H1 (cell line): Measurements from ENCODE around the gene MAPKAP1. TPM values are rescaled to one million over a fixed set of nuclear protein-coding genes. Genes with fewer than 3 reads are reported as not detected.

Source experiments
- CTCF ChIA-PET: fragments of 300-600 bp; sonication (Branson Sonifier 250); formaldehyde crosslinking; loops from one replicate; lab custom pipeline; 2021; ENCODE audit not compliant: partially characterized antibody; lab: Charles Lee
- POLR2A ChIA-PET: fragments of 300-600 bp; sonication (Branson Sonifier 250); formaldehyde crosslinking; loops from one replicate; lab custom pipeline; 2021; ENCODE audit warnings: inconsistent platforms; ENCODE audit not compliant: partially characterized antibody; lab: Charles Lee
- DNase-seq, 2 experiments: peaks; one replicate each; pipeline versions ENCODE4 v3.0.0 to v3.0.0-alpha.2; 2010 to 2022; ENCODE audit warnings: low spot score in 2 of 2, low read depth in 1 of 2, mixed read lengths in 1 of 2
- FAIRE-seq: peaks from 2 replicates; lab custom pipeline; 2011; peaks lifted over from hg19 to GRCh38; lab: Jason Lieb, UNC
- H2AFZ ChIP-seq: 2 replicates; pipeline ENCODE4 v1.8.1; 2012; ENCODE audit warnings: low read length, inconsistent platforms
- H2AK5ac ChIP-seq: 2 replicates; pipeline ENCODE4 v1.6.1; 2013; ENCODE audit warnings: low read depth, low read length
- H2BK120ac ChIP-seq: replicated peaks from 2 replicates; pipeline ENCODE3; 2013; ENCODE audit warnings: low read depth, low read length, inconsistent platforms
- H2BK12ac ChIP-seq: 2 replicates; pipeline ENCODE4 v1.6.1; 2013; ENCODE audit warnings: low read depth, low read length
- H2BK15ac ChIP-seq: 2 replicates; pipeline ENCODE4 v1.6.1; 2013; ENCODE audit warnings: low read length
- H2BK20ac ChIP-seq: 2 replicates; pipeline ENCODE4 v1.6.1; 2013; ENCODE audit warnings: low read length
- H2BK5ac ChIP-seq: 2 replicates; pipeline ENCODE4 v1.6.1; 2013; ENCODE audit warnings: low read depth, low read length
- H3K14ac ChIP-seq: 2 replicates; pipeline ENCODE4 v1.6.1; 2013; ENCODE audit warnings: inconsistent platforms; ENCODE audit not compliant: insufficient read length
- H3K18ac ChIP-seq: 2 replicates; pipeline ENCODE4 v1.6.1; 2013; ENCODE audit warnings: low read length; ENCODE audit errors: extremely low read depth
- H3K23ac ChIP-seq: 2 replicates; pipeline ENCODE4 v1.6.1; 2013; ENCODE audit warnings: inconsistent platforms; ENCODE audit not compliant: insufficient read length
- H3K23me2 ChIP-seq: 2 replicates; pipeline ENCODE4 v1.6.1; 2013; ENCODE audit warnings: low read depth, low read length
- H3K27ac ChIP-seq: 2 replicates; pipeline ENCODE4 v1.6.1; 2011; ENCODE audit warnings: low read depth, low read length, inconsistent platforms
- H3K27me3 ChIP-seq, 4 experiments: replicated peaks in 1 of 4; 1 replicate in 1 of 4; 2 replicates in 3 of 4; pipeline versions ENCODE4 v1.6.1 to v1.8.1; 2011 to 2013; ENCODE audit warnings: low read length in 3 of 4, mild to moderate bottlenecking in 3 of 4, inconsistent platforms in 2 of 4, mixed read lengths in 2 of 4, moderate library complexity in 1 of 4; ENCODE audit not compliant: control insufficient read depth in 3 of 4, insufficient read depth in 3 of 4; ENCODE audit errors: extremely low read depth in 1 of 4
- H3K36me3 ChIP-seq, 4 experiments: 2 replicates each; pipeline versions ENCODE4 v1.6.1 to v1.8.1; 2011 to 2013; ENCODE audit warnings: mild to moderate bottlenecking in 4 of 4, low read length in 3 of 4, moderate library complexity in 2 of 4, control low read depth in 1 of 4, inconsistent platforms in 1 of 4; ENCODE audit not compliant: insufficient read depth in 4 of 4, control insufficient read depth in 2 of 4
- H3K4ac ChIP-seq: replicated peaks from 2 replicates; pipeline ENCODE3; 2013; ENCODE audit warnings: low read length, low read depth, mixed read lengths, inconsistent platforms; ENCODE audit not compliant: insufficient read length
- H3K4me1 ChIP-seq, 4 experiments: replicated peaks in 1 of 4; 1 replicate in 1 of 4; 2 replicates in 3 of 4; pipeline versions ENCODE4 v1.6.1 to v1.8.1; 2011 to 2013; ENCODE audit warnings: low read length in 3 of 4, inconsistent platforms in 2 of 4, mixed read lengths in 1 of 4; ENCODE audit not compliant: insufficient read depth in 4 of 4, control insufficient read depth in 3 of 4
- H3K4me2 ChIP-seq, 2 experiments: 2 replicates each; pipeline versions ENCODE4 v1.6.1 to v1.8.1; 2011 to 2013; ENCODE audit warnings: low read depth in 2 of 2, low read length in 2 of 2, control low read depth in 1 of 2, inconsistent platforms in 1 of 2, mild to moderate bottlenecking in 1 of 2; ENCODE audit not compliant: insufficient read depth in 1 of 2
- H3K4me3 ChIP-seq, 4 experiments: fragments of 200-600, 300-600 bp in 1 of 4; sonication (generic), shearing (Covaris generic), sonication (Bioruptor Twin) in 1 of 4; 2 replicates each; pipeline versions ENCODE4 v1.5.1 to v1.8.1; 2011 to 2016; ENCODE audit warnings: low read length in 4 of 4, low read depth in 3 of 4, control low read depth in 2 of 4, inconsistent platforms in 2 of 4, mild to moderate bottlenecking in 2 of 4, mixed read lengths in 1 of 4, moderate library complexity in 1 of 4; ENCODE audit not compliant: insufficient read depth in 2 of 4; ENCODE audit errors: extremely low read depth in 1 of 4
- H3K56ac ChIP-seq: replicated peaks from 2 replicates; pipeline ENCODE3; 2013; ENCODE audit warnings: low read depth, mild to moderate bottlenecking, mixed read lengths, low read length, inconsistent platforms; ENCODE audit not compliant: insufficient read length
- H3K79me1 ChIP-seq: 2 replicates; pipeline ENCODE4 v1.6.1; 2013; ENCODE audit warnings: low read depth, low read length, control low read depth
- H3K79me2 ChIP-seq, 2 experiments: 2 replicates each; pipeline versions ENCODE4 v1.6.1 to v1.8.1; 2012 to 2013; ENCODE audit warnings: low read length in 2 of 2, mild to moderate bottlenecking in 2 of 2, inconsistent platforms in 1 of 2; ENCODE audit not compliant: insufficient read depth in 2 of 2, control insufficient read depth in 1 of 2
- H3K9ac ChIP-seq, 4 experiments: replicated peaks in 1 of 4; 1 replicate in 1 of 4; 2 replicates in 3 of 4; pipeline versions ENCODE4 v1.6.1 to v1.8.1; 2011 to 2013; ENCODE audit warnings: low read depth in 3 of 4, low read length in 3 of 4, control low read depth in 2 of 4, mild to moderate bottlenecking in 2 of 4, moderate library complexity in 2 of 4, inconsistent platforms in 1 of 4; ENCODE audit errors: extremely low read depth in 1 of 4
- H3K9me3 ChIP-seq, 2 experiments: 2 replicates each; pipeline versions ENCODE4 v1.6.1 to v1.8.1; 2012 to 2013; ENCODE audit warnings: mild to moderate bottlenecking in 2 of 2, moderate library complexity in 2 of 2, control low read depth in 1 of 2, inconsistent platforms in 1 of 2, low read depth in 1 of 2, low read length in 1 of 2, mixed read lengths in 1 of 2; ENCODE audit not compliant: insufficient read depth in 2 of 2
- H4K20me1 ChIP-seq, 2 experiments: replicated peaks in 1 of 2; 2 replicates each; pipeline versions ENCODE3 to v1.8.1; 2011 to 2013; ENCODE audit warnings: inconsistent platforms in 2 of 2, low read length in 2 of 2, mild to moderate bottlenecking in 1 of 2; ENCODE audit not compliant: insufficient read depth in 2 of 2, control insufficient read depth in 1 of 2
- H4K5ac ChIP-seq: 2 replicates; pipeline ENCODE4 v1.6.1; 2013; ENCODE audit warnings: low read length, low read depth, mixed read lengths, inconsistent platforms; ENCODE audit not compliant: insufficient read length
- H4K8ac ChIP-seq: 2 replicates; pipeline ENCODE4 v1.8.0; 2013; ENCODE audit warnings: mild to moderate bottlenecking, moderate library complexity, low read length, inconsistent platforms; ENCODE audit not compliant: insufficient read depth; ENCODE audit errors: extremely low read depth
- H4K91ac ChIP-seq: replicated peaks from 2 replicates; pipeline ENCODE3; 2013; ENCODE audit warnings: low read length, mixed read lengths, inconsistent platforms; ENCODE audit not compliant: insufficient read length
- BRCA1 ChIP-seq: IDR thresholded peaks from 2 replicates; pipeline ENCODE4 v1.6.1; 2012; ENCODE audit warnings: low read depth, low read length, improper control_type of control experiment
- FOSL1 ChIP-seq: IDR thresholded peaks from 2 replicates; pipeline ENCODE4 v1.6.1; 2011; ENCODE audit warnings: mild to moderate bottlenecking, low read depth, low read length, moderate library complexity; ENCODE audit not compliant: insufficient read depth
- HDAC6 ChIP-seq: IDR thresholded peaks from one replicate; pipeline ENCODE4 v1.7.1; 2012; ENCODE audit warnings: low read depth, mild to moderate bottlenecking, inconsistent platforms, low read length, moderate library complexity
- RAD21 ChIP-seq, 2 experiments: IDR thresholded peaks in 1 of 2; conservative IDR thresholded peaks in 1 of 2; 2 replicates each; pipeline ENCODE4 v1.6.1; 2011; ENCODE audit warnings: low read depth in 2 of 2, low read length in 2 of 2, improper control_type of control experiment in 1 of 2, inconsistent platforms in 1 of 2, mild to moderate bottlenecking in 1 of 2, moderate library complexity in 1 of 2
- RNF2 ChIP-seq: fragments of 200-900, 300-1000 bp; sonication (generic); IDR thresholded peaks from 2 replicates; pipeline ENCODE4 v1.7.1; 2016; ENCODE audit warnings: borderline replicate concordance, low read depth, mild to moderate bottlenecking, antibody characterized with exemption, low read length; ENCODE audit not compliant: poor library complexity, severe bottlenecking; ENCODE audit errors: missing control alignments
- TAF1 ChIP-seq: IDR thresholded peaks from 2 replicates; pipeline ENCODE4 v1.6.1; 2011; ENCODE audit warnings: mild to moderate bottlenecking, low read depth, low read length
- WGBS, 2 experiments: shearing (Covaris generic) in 1 of 2; methylation state at CpG; one replicate each; pipeline versions ENCODE4 v1.1.6 to v1.1.7; 2013 to 2015; ENCODE audit warnings: low lambda C conversion rate in 2 of 2, mixed read lengths in 2 of 2, inconsistent platforms in 1 of 2, low coverage in 1 of 2, missing lambda C conversion rate in 1 of 2; ENCODE audit not compliant: insufficient replicate concordance in 2 of 2, insufficient coverage in 1 of 2, insufficient read length in 1 of 2; ENCODE audit errors: extremely low coverage in 1 of 2, missing lambda C conversion rate in 1 of 2; 5-methylcytosine and 5-hydroxymethylcytosine counted together
- polyA plus RNA-seq, 7 experiments: library from polyadenylated mRNA; depleted of rRNA in 3 of 7; stranded (reverse) in 5 of 7; unstranded in 2 of 7; fragments of >200 nt in 5 of 7; fragments of 200-250 nt in 2 of 7; gene quantifications; 1 replicate in 5 of 7; 2 replicates in 1 of 7; 4 replicates in 1 of 7; pipeline versions ENCODE4 v1.2.1 to v1.2.3, GENCODE V29; 2011 to 2013; ENCODE audit warnings: missing spikeins in 2 of 7, mixed read lengths in 2 of 7
- total RNA-seq: library from RNA; stranded (reverse); fragmentation: NEBNext Ultra II Directional; extraction: Animal tissue kit (Norgen Biotek cat#: 25700); gene quantifications from 2 replicates; pipeline ENCODE4 v1.2.1, GENCODE V29; 2021
- TF ChIP-seq, protein P1 (sequence below): IDR thresholded peaks from 2 replicates; pipeline ENCODE4 v1.6.1; 2012; ENCODE audit warnings: low read length, inconsistent platforms
- TF ChIP-seq, protein P2 (sequence below): IDR thresholded peaks from 2 replicates; pipeline ENCODE4 v1.6.1; 2011; ENCODE audit warnings: low read length, improper control_type of control experiment

The MAPKAP1 gene
- total and polyA plus RNA-seq, 2 of the 8 experiments (the other 6 are each of a cell fraction or from before 2014, with no cell fraction given), result 79.2 to 140 TPM

DNA sequence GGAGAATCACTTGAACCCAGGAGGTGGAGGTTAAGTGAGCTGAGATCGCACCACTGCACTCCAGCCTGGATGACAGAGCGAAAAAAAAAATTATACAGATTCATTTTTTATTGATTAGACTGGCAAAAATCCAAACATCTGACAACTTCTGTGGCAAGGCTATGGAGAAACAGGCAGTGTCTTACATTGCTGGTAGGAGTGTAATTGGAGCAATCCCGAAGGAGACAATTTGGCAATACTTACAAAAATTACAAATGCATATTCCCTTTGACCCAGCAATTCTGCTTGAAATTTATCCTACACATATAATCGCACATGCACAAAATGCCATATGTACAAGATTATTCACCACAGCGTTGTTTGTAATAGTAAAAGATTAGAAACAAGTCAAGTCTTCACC is 86.8 kb downstream of the MAPKAP1 start:
- CTCF ChIA-PET, result no interaction called here
- 88% methylated on average over 5 of the region's 5 CpGs; no CpG with 5 or more reads in 1 of the 2 experiments for WGBS, 2 experiments
- peaks cover 0 to 41% of the 10 kb centered on the region in 2 experiments; a peak in 3 of 4 replicates for H3K79me2 ChIP-seq

More for the DNA sequence above, 86.8 kb downstream of the MAPKAP1 start:
- Histone ChIP-seq H3K18ac (no peak overlapping the region), H2AK5ac (no peak overlapping the region), H3K23ac (no peak overlapping the region), H3K27me3 (no peaks in the 10 kb centered on the region), H3K56ac (no peak overlapping the region), H2BK5ac (no peak overlapping the region), H3K23me2 (no peaks in the 10 kb centered on the region; the same call in 1 of the 2 replicates), H3K4me3 (no peak overlapping the region), H4K20me1 (no peaks in the 10 kb centered on the region), H2BK120ac (no peak overlapping the region), H2AFZ (no peak overlapping the region), H4K8ac (no peak overlapping the region), H3K36me3 (no peaks in the 10 kb centered on the region), H4K5ac (no peak overlapping the region), H4K91ac (no peak overlapping the region), H3K9ac (no peak overlapping the region), H2BK20ac (no peak overlapping the region), H3K4me1 (no peaks in the 10 kb centered on the region), H3K14ac (no peak overlapping the region), H2BK15ac (no peak overlapping the region), H3K9me3 (peaks cover 0 to 3% of the 10 kb centered on the region in 2 experiments; a peak in 1 of 4 replicates), H2BK12ac (no peak overlapping the region), H3K79me1 (no peaks in the 10 kb centered on the region; the same call in 1 of the 2 replicates), H3K4me2 (no peak overlapping the region), H3K27ac (no peak overlapping the region), H3K4ac (no peak overlapping the region)
- no peak for DNase-seq
- TF ChIP-seq, protein P1, sequence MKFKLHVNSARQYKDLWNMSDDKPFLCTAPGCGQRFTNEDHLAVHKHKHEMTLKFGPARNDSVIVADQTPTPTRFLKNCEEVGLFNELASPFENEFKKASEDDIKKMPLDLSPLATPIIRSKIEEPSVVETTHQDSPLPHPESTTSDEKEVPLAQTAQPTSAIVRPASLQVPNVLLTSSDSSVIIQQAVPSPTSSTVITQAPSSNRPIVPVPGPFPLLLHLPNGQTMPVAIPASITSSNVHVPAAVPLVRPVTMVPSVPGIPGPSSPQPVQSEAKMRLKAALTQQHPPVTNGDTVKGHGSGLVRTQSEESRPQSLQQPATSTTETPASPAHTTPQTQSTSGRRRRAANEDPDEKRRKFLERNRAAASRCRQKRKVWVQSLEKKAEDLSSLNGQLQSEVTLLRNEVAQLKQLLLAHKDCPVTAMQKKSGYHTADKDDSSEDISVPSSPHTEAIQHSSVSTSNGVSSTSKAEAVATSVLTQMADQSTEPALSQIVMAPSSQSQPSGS, result no peak
- TF ChIP-seq TAF1 (no peak), FOSL1 (no peak), BRCA1 (no peak), RNF2 (no peak), HDAC6 (no peak), RAD21 (IDR thresholded peaks at IDR 0.05 in 1 of 2, conservative IDR thresholded peaks at IDR 0.05 in 1 of 2; ENCODE audit: low read depth in 2 of 2, low read length in 2 of 2) (no peak)
- TF ChIP-seq, protein P2, sequence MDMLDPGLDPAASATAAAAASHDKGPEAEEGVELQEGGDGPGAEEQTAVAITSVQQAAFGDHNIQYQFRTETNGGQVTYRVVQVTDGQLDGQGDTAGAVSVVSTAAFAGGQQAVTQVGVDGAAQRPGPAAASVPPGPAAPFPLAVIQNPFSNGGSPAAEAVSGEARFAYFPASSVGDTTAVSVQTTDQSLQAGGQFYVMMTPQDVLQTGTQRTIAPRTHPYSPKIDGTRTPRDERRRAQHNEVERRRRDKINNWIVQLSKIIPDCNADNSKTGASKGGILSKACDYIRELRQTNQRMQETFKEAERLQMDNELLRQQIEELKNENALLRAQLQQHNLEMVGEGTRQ, result no peak
- no peak for FAIRE-seq
- POLR2A ChIA-PET, result no interaction called here
